ENCODE measurements around the gene SKAP1. TPM values are rescaled to one million over a fixed set of nuclear protein-coding genes. Genes with fewer than 3 reads are reported as not detected.

Gene SKAP1
- total and polyA plus RNA-seq, 2 donors from 2014 or later, result 34.8 to 42.6 TPM

DNA sequence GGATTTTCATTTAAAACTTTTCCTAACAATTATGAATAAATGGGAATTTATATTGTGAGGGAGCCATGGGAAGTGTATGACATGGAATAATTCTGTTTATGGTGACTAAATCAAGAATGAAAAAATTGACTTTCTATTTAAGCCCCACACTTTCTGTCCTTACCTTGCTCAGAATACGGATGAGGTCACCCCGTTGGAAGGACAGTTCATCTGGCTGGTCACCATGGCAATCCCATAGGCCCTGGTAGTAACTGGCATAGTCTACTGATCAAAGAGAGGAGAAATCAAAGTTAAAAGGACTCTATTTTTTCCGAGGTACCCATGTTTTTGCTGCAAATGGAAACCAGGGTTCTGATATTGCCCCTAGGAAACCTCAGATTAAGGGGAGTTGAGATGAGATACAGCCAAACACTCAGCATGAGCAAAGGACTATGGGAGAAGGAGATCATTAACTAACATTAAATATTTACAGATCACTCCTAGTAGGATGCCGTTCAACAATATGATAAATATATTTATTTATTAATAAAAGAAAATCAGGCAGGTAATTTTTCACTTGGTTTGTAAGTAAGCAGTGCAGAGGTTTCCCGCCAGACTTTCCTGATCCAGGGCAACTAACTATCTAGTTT is 267.6 kb downstream of the SKAP1 start:
- Histone ChIP-seq H3K9ac (ENCODE audit: low read length in 3 of 3) (peak overlapping the region in 1 of 3 donors; percentile 46), H3K4me1 (ENCODE audit: control insufficient read depth in 2 of 3, insufficient read depth in 2 of 3, low read depth in 1 of 3, low read length in 3 of 3) (peaks cover 3 to 8% (median 7%) of the 10 kb centered on the region in 3 donors), H3K9me3 (ENCODE audit: control insufficient read depth in 2 of 3, insufficient read depth in 1 of 3, low read length in 3 of 3) (no peaks in the 10 kb centered on the region), H3K27ac (ENCODE audit: low read depth in 2 of 2, low read length in 2 of 2) (no peak overlapping the region), H3K4me3 (ENCODE audit: low read length in 3 of 3) (no peak overlapping the region), H3K27me3 (ENCODE audit: control insufficient read depth, insufficient read depth, low read length) (no peaks in the 10 kb centered on the region), H3K36me3 (ENCODE audit: control insufficient read depth in 2 of 3, insufficient read depth in 3 of 3, low read length in 3 of 3) (no peaks in the 10 kb centered on the region)
- peak in 4 of 5 donors; percentile 50 to 72 (median 60) for DNase-seq
- TF ChIP-seq, protein P1, sequence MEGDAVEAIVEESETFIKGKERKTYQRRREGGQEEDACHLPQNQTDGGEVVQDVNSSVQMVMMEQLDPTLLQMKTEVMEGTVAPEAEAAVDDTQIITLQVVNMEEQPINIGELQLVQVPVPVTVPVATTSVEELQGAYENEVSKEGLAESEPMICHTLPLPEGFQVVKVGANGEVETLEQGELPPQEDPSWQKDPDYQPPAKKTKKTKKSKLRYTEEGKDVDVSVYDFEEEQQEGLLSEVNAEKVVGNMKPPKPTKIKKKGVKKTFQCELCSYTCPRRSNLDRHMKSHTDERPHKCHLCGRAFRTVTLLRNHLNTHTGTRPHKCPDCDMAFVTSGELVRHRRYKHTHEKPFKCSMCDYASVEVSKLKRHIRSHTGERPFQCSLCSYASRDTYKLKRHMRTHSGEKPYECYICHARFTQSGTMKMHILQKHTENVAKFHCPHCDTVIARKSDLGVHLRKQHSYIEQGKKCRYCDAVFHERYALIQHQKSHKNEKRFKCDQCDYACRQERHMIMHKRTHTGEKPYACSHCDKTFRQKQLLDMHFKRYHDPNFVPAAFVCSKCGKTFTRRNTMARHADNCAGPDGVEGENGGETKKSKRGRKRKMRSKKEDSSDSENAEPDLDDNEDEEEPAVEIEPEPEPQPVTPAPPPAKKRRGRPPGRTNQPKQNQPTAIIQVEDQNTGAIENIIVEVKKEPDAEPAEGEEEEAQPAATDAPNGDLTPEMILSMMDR (IDR thresholded peaks at IDR 0.05; ENCODE audit: borderline replicate concordance, extremely low read depth, insufficient read depth), result no peak
- intact Hi-C loops (cut with DNase I), result no loop called here
- FAIRE-seq, result no peak

DNA sequence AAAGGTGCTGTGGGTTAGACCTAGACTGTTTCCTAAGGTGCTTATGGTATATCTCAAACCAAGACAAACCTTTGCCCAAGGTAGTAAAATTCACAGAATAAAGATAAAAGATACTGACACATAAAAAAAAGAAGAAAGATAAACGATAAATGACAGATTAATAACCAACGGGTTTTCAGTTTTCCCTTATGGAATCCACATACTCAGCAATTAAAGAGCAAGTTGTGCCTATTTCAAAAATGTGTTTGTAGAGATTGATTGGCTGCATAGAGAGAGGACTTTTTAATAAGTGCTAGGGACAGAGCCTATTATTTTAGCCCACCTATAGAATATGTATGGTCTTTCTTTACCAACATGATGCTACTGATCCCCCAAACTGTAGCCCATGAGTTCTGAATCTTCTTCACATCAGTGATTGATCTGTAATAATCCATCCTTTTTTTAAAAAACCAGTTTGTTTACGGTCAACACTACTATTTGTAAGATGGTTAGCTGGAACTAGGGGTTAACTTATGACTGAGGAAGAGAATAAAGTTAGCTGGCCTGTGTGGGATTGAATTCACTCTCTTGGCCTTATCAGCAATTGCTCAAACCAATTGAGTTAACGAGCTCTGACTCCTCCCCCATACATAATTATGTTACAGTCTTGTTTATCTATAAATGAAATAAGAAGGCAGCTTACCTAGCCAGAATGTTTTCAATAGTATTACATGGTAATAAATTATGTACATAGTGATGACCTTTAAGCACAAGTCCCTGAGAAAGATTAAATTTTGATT is 268.7 kb downstream of the SKAP1 start:
- TF ChIP-seq, protein P1 (IDR thresholded peaks at IDR 0.05; ENCODE audit: borderline replicate concordance, extremely low read depth, insufficient read depth), result no peak
- no peak for FAIRE-seq
- no peak for DNase-seq
- peaks cover 3 to 8% (median 7%) of the 10 kb centered on the region in 3 donors for H3K4me1 ChIP-seq (ENCODE audit: control insufficient read depth in 2 of 3, insufficient read depth in 2 of 3, low read depth in 1 of 3, low read length in 3 of 3)
- no peaks in the 10 kb centered on the region for H3K9me3 ChIP-seq (ENCODE audit: control insufficient read depth in 2 of 3, insufficient read depth in 1 of 3, low read length in 3 of 3)
- H3K4me3 ChIP-seq (ENCODE audit: low read length in 3 of 3), result no peak overlapping the region
- H3K36me3 ChIP-seq (ENCODE audit: control insufficient read depth in 2 of 3, insufficient read depth in 3 of 3, low read length in 3 of 3), result no peaks in the 10 kb centered on the region
- no peak overlapping the region for H3K27ac ChIP-seq (ENCODE audit: low read depth in 2 of 2, low read length in 2 of 2)
- intact Hi-C loops (cut with DNase I), result no loop called here
- H3K27me3 ChIP-seq (ENCODE audit: control insufficient read depth, insufficient read depth, low read length), result no peaks in the 10 kb centered on the region
- no peak overlapping the region for H3K9ac ChIP-seq (ENCODE audit: low read length in 3 of 3)

DNA sequence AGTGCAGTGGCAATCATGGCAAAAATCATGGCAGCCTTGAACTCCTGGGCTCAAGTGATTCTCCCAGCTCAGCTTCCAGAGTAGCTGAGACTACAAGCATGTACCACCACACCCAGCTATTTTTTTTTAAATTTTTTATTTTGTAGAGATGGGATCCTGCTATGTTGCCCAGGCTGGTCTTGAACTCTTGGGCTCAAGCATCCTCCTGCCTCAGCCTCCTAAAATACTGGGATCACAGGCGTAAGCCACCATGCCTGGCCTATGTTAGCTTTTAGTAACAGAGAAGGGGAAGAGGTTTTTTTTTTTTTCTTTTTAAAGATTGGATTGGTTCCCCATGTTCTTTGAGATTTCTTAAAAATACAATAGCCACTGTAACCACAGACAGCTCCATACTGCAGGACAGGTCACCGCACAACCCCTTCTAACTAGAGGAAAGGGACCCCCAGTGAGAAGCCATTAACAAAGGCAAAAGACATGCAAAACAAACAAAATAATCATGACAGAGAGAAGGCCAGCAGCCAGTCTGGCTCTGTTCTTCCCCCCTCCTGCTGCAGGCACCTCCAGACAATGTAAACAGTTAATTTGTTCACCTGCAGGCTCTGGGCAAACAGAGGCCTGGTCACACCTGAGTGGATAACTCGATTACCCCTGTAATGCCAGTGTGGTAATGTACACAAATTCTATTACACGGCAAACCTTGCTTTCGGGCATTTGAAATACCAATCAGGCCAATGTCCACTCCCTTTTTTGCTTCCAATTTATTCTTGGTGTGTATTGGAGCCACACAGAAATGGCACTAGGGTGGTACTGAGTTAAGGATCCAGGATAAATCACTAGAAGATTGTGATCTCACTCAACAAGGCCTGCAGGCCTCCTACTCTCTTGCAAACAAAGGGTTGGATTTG is 269.6 kb downstream of the SKAP1 start:
- H3K36me3 ChIP-seq (ENCODE audit: control insufficient read depth in 2 of 3, insufficient read depth in 3 of 3, low read length in 3 of 3), result no peaks in the 10 kb centered on the region
- peak overlapping the region in 1 of 2 donors; percentile 37 for H3K27ac ChIP-seq (ENCODE audit: low read depth in 2 of 2, low read length in 2 of 2)
- intact Hi-C loops (cut with DNase I), result no loop called here
- FAIRE-seq, result no peak
- H3K27me3 ChIP-seq (ENCODE audit: control insufficient read depth, insufficient read depth, low read length), result no peaks in the 10 kb centered on the region
- H3K9me3 ChIP-seq (ENCODE audit: control insufficient read depth in 2 of 3, insufficient read depth in 1 of 3, low read length in 3 of 3), result no peaks in the 10 kb centered on the region
- peak in 4 of 5 donors; percentile 69 to 83 (median 74) for DNase-seq
- H3K4me1 ChIP-seq (ENCODE audit: control insufficient read depth in 2 of 3, insufficient read depth in 2 of 3, low read depth in 1 of 3, low read length in 3 of 3), result peaks cover 3 to 8% (median 7%) of the 10 kb centered on the region in 3 donors
- TF ChIP-seq, protein P1 (IDR thresholded peaks at IDR 0.05; ENCODE audit: borderline replicate concordance, extremely low read depth, insufficient read depth), result no peak
- H3K9ac ChIP-seq (ENCODE audit: low read length in 3 of 3), result no peak overlapping the region
- no peak overlapping the region for H3K4me3 ChIP-seq (ENCODE audit: low read length in 3 of 3)

All from kidney (tissue), 14 donors.